ENCODE measurements around the gene CD63. TPM values are rescaled to one million over a fixed set of nuclear protein-coding genes. Genes with fewer than 3 reads are reported as not detected.

CD63 gene
- total and polyA plus RNA-seq, 2 experiments from 2014 or later, result 1,401 to 2,624 TPM

GRCh38 chr12:55715169-55715764 is 13.5 kb downstream of the CD63 start:
- DNase-seq (ENCODE audit: low spot score), result no peak
- H3K9me3 ChIP-seq (ENCODE audit: low read depth), result no peaks in the 10 kb centered on the region
- peaks cover 28% of the 10 kb centered on the region for H3K79me2 ChIP-seq

DNA sequence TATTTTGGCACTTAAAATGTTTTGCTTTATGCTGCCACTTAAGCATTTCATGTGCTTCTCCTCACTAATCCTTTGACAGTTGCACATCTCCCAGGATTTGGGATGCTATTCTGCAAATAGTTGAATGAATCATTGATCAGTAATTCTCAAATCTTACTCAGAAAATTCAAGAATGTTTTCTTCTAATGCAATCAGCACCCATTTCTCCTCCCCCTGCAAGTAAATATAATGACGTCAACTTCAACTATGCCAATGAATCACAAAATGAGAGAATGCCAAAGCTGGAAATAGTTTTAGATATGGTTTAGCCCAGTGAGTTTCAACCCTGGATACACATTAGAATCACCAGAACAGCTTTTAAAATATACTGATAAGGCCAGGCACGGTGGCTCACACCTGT is 15.1 kb downstream of the CD63 start:
- H3K9me2 ChIP-seq (replicated peaks; ENCODE audit: insufficient read depth), result no peaks in the 10 kb centered on the region
- H3K4me2 ChIP-seq, result no peak overlapping the region
- no peak for DNase-seq (ENCODE audit: low spot score)
- 81% methylated on average over 2 of the region's 2 CpGs for WGBS (ENCODE audit: low lambda C conversion rate, missing lambda C conversion rate)
- H4K20me1 ChIP-seq (ENCODE audit: insufficient read depth, poor library complexity, severe bottlenecking), result no peaks in the 10 kb centered on the region
- TF ChIP-seq, protein P1, sequence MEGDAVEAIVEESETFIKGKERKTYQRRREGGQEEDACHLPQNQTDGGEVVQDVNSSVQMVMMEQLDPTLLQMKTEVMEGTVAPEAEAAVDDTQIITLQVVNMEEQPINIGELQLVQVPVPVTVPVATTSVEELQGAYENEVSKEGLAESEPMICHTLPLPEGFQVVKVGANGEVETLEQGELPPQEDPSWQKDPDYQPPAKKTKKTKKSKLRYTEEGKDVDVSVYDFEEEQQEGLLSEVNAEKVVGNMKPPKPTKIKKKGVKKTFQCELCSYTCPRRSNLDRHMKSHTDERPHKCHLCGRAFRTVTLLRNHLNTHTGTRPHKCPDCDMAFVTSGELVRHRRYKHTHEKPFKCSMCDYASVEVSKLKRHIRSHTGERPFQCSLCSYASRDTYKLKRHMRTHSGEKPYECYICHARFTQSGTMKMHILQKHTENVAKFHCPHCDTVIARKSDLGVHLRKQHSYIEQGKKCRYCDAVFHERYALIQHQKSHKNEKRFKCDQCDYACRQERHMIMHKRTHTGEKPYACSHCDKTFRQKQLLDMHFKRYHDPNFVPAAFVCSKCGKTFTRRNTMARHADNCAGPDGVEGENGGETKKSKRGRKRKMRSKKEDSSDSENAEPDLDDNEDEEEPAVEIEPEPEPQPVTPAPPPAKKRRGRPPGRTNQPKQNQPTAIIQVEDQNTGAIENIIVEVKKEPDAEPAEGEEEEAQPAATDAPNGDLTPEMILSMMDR (IDR thresholded peaks at IDR 0.05; ENCODE audit: poor library complexity), result no peak
- no peak for TF ChIP-seq EZH2 (IDR thresholded peaks at IDR 0.05; ENCODE audit: borderline replicate concordance)
- TF ChIP-seq EZH2phosphoT487 (IDR thresholded peaks at IDR 0.05; ENCODE audit: low read depth, severe bottlenecking, unreplicated experiment), result no peak
- no peak overlapping the region for H2AFZ ChIP-seq
- H3K27me3 ChIP-seq, result peaks cover 23% of the 10 kb centered on the region
- no peaks in the 10 kb centered on the region for H3K9me3 ChIP-seq (ENCODE audit: low read depth)
- H3K4me1 ChIP-seq (ENCODE audit: insufficient read depth), result peaks cover 14% of the 10 kb centered on the region
- no peak overlapping the region for H3K4me3 ChIP-seq
- no peaks in the 10 kb centered on the region for H3K36me3 ChIP-seq (replicated peaks; ENCODE audit: insufficient read depth, low read depth)
- H3K79me2 ChIP-seq, result peaks cover 26% of the 10 kb centered on the region
- no peak overlapping the region for H3K27ac ChIP-seq

More at GRCh38 chr12:55715169-55715764, 13.5 kb downstream of the CD63 start:
- H3K4me2 ChIP-seq, result peak overlapping the region; percentile 90
- 82% methylated on average over 7 of the region's 7 CpGs for WGBS (ENCODE audit: low lambda C conversion rate, missing lambda C conversion rate)
- H3K4me1 ChIP-seq (ENCODE audit: insufficient read depth), result peaks cover 25% of the 10 kb centered on the region
- no peaks in the 10 kb centered on the region for H3K9me2 ChIP-seq (replicated peaks; ENCODE audit: insufficient read depth)
- H2AFZ ChIP-seq, result peak overlapping the region; percentile 95
- H3K27ac ChIP-seq, result peak overlapping the region; percentile 96
- H3K36me3 ChIP-seq (replicated peaks; ENCODE audit: insufficient read depth, low read depth), result no peaks in the 10 kb centered on the region
- H3K27me3 ChIP-seq, result peaks cover 7% of the 10 kb centered on the region
- TF ChIP-seq EZH2phosphoT487 (IDR thresholded peaks at IDR 0.05; ENCODE audit: low read depth, severe bottlenecking, unreplicated experiment) (no peak), EZH2 (IDR thresholded peaks at IDR 0.05; ENCODE audit: borderline replicate concordance) (no peak)
- TF ChIP-seq, protein P1 (IDR thresholded peaks at IDR 0.05; ENCODE audit: poor library complexity), result no peak
- H3K4me3 ChIP-seq, result peak overlapping the region; percentile 76
- no peaks in the 10 kb centered on the region for H4K20me1 ChIP-seq (ENCODE audit: insufficient read depth, poor library complexity, severe bottlenecking)

- Histone ChIP-seq H2AFZ (no peak overlapping the region), H3K27ac (no peak overlapping the region), H3K4me1 (ENCODE audit: insufficient read depth) (peaks cover 14% of the 10 kb centered on the region), H3K36me3 (replicated peaks; ENCODE audit: insufficient read depth, low read depth) (no peaks in the 10 kb centered on the region), H3K4me2 (no peak overlapping the region), H4K20me1 (ENCODE audit: insufficient read depth, poor library complexity, severe bottlenecking) (no peaks in the 10 kb centered on the region), H3K9me3 (ENCODE audit: low read depth) (no peaks in the 10 kb centered on the region), H3K4me3 (no peak overlapping the region), H3K27me3 (peaks cover 30% of the 10 kb centered on the region), H3K79me2 (peaks cover 17% of the 10 kb centered on the region), H3K9me2 (replicated peaks; ENCODE audit: insufficient read depth) (no peaks in the 10 kb centered on the region)
- 83% methylated on average over 1 of the region's 1 CpG for WGBS (ENCODE audit: low lambda C conversion rate, missing lambda C conversion rate)
- TF ChIP-seq EZH2phosphoT487 (IDR thresholded peaks at IDR 0.05; ENCODE audit: low read depth, severe bottlenecking, unreplicated experiment) (no peak), EZH2 (IDR thresholded peaks at IDR 0.05; ENCODE audit: borderline replicate concordance) (no peak)
- TF ChIP-seq, protein P1 (IDR thresholded peaks at IDR 0.05; ENCODE audit: poor library complexity), result no peak
- DNase-seq (ENCODE audit: low spot score), result no peak
These were observed 16.0 kb downstream of the CD63 start for GRCh38 chr12:55712700-55713415.

Measured in hepatocyte (in vitro differentiated cells).